NT2/D1 (cell line): ENCODE measurements around the gene GALNT1.

ENCODE experiments used
- DNase-seq: peaks from one replicate; pipeline ENCODE4 v3.0.0-alpha.2; 2011; ENCODE audit warnings: low read depth, low spot score
- H3K27me3 ChIP-seq: 2 replicates; pipeline ENCODE4 v1.6.0; 2011; ENCODE audit warnings: mild to moderate bottlenecking; ENCODE audit not compliant: insufficient read length, insufficient read depth
- H3K36me3 ChIP-seq: 2 replicates; pipeline ENCODE4 v1.6.1; 2011; ENCODE audit warnings: mild to moderate bottlenecking, low read length, mixed read lengths; ENCODE audit not compliant: insufficient read depth, insufficient read length
- H3K4me1 ChIP-seq: 2 replicates; pipeline ENCODE4 v1.5.1; 2011; ENCODE audit not compliant: insufficient read depth, insufficient read length
- H3K4me3 ChIP-seq: 2 replicates; pipeline ENCODE4 v1.5.1; 2011; ENCODE audit warnings: low read depth; ENCODE audit not compliant: insufficient read length
- H3K9ac ChIP-seq: 2 replicates; pipeline ENCODE4 v1.6.0; 2011; ENCODE audit warnings: low read depth; ENCODE audit not compliant: insufficient read length
- H3K9me3 ChIP-seq: 2 replicates; pipeline ENCODE4 v1.5.1; 2011; ENCODE audit warnings: mild to moderate bottlenecking, low read length; ENCODE audit not compliant: insufficient read depth
- SUZ12 ChIP-seq: IDR thresholded peaks from 2 replicates; pipeline ENCODE4 v1.6.1; 2011; ENCODE audit not compliant: insufficient read length, insufficient read depth; ENCODE audit errors: extremely low read depth
- YY1 ChIP-seq: IDR thresholded peaks from 2 replicates; pipeline ENCODE4 v1.6.1; 2011; ENCODE audit not compliant: insufficient read length, insufficient read depth
- ZNF274 ChIP-seq: IDR thresholded peaks from 2 replicates; pipeline ENCODE4 v1.6.1; 2011; ENCODE audit warnings: mild to moderate bottlenecking, low read depth, low read length

GALNT1 gene

GRCh38 chr18:35710581-35710980, 129.0 kb downstream of the GALNT1 start:
- TF ChIP-seq YY1: no peak
- TF ChIP-seq SUZ12: no peak
- TF ChIP-seq ZNF274: no peak
- H3K36me3 ChIP-seq: peaks cover 15% of the 10 kb centered on the region
- DNase-seq: no peak

DNA sequence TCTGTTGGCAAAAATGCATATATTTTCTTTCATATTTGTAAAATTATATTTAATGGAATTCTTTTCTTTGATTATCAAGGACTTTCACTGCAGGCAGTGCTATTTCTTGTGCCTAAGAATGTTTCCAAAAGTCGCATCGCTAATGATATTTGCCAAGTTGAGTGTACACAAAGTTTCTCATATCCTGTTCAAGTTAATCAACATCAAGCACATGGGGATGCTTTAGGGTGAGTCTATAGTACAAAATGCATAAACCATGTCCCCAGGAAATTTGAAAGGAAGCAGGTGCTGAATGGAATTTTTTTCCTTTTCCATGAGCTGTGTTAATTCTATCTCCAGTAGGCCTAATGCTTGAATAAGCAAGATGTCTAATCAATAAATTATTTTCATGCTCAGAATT, 129.7 kb downstream of the GALNT1 start:
- H3K4me1 ChIP-seq: peaks cover 4% of the 10 kb centered on the region
- no peaks in the 10 kb centered on the region for H3K9me3 ChIP-seq
- no peak overlapping the region for H3K9ac ChIP-seq
- TF ChIP-seq SUZ12 (no peak), YY1 (no peak), ZNF274 (no peak)
- H3K4me3 ChIP-seq: no peak overlapping the region
- H3K36me3 ChIP-seq: peaks cover 12% of the 10 kb centered on the region
- no peaks in the 10 kb centered on the region for H3K27me3 ChIP-seq
- DNase-seq: no peak

More at GRCh38 chr18:35710581-35710980, 129.0 kb downstream of the GALNT1 start:
- Histone ChIP-seq H3K4me3 (no peak overlapping the region), H3K4me1 (peaks cover 4% of the 10 kb centered on the region), H3K27me3 (no peaks in the 10 kb centered on the region), H3K9me3 (no peaks in the 10 kb centered on the region), H3K9ac (no peak overlapping the region)

DNA sequence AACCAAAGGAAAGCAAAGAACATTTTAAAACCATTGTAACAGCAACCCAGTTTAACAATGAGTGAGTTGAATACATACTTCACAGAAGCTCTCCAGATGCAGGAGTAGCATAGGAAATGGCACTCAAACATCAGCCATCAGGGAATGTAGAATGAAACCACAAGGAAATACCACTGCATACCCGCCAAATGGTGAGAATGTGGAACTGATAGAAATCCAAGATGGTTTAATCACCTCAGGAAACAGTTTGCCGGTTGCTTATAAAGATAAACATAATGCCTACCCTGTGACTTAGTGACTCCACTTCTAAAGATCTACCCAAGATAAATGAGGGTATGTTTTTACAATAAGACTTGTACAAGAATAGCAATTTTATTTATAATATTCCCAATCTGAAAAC, 132.0 kb downstream of the GALNT1 start:
- TF ChIP-seq SUZ12 (no peak), YY1 (no peak), ZNF274 (no peak)
- H3K9me3 ChIP-seq: peaks cover 3% of the 10 kb centered on the region
- DNase-seq: no peak
- peaks cover 12% of the 10 kb centered on the region for H3K36me3 ChIP-seq
- H3K4me3 ChIP-seq: no peak overlapping the region
- H3K9ac ChIP-seq: no peak overlapping the region
- H3K4me1 ChIP-seq: no peaks in the 10 kb centered on the region
- H3K27me3 ChIP-seq: no peaks in the 10 kb centered on the region

DNA sequence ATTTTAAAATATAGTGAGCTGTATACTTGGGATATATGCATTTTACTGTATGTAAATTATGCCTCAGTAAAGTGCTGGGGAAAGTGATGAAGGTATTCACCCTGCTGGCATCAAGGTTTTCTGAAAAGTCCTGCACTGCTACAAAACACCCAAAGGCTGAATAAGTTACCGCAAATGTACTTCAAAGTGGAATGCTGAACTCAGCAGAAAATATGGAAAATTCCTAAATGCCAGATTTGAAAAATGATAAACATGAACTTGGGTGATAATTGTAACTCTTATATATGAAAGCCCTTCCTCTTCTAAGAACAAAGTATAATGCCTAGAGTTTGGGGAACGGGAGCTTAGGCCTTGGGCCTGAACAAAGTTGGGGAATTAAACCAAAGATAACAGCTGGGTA, 133.0 kb downstream of the GALNT1 start:
- TF ChIP-seq ZNF274 (no peak), SUZ12 (no peak), YY1 (no peak)
- Histone ChIP-seq H3K36me3 (peaks cover 10% of the 10 kb centered on the region), H3K9ac (no peak overlapping the region), H3K27me3 (no peaks in the 10 kb centered on the region), H3K9me3 (peaks cover 10% of the 10 kb centered on the region), H3K4me3 (no peak overlapping the region), H3K4me1 (no peaks in the 10 kb centered on the region)
- DNase-seq: no peak

- Histone ChIP-seq H3K9me3 (peaks cover 10% of the 10 kb centered on the region), H3K36me3 (peaks cover 5% of the 10 kb centered on the region), H3K9ac (no peak overlapping the region), H3K4me1 (no peaks in the 10 kb centered on the region), H3K27me3 (no peaks in the 10 kb centered on the region), H3K4me3 (no peak overlapping the region)
- no peak for DNase-seq
- TF ChIP-seq ZNF274 (no peak), YY1 (no peak), SUZ12 (no peak)
Observed at GRCh38 chr18:35715139-35715538, 133.6 kb downstream of the GALNT1 start.

- no peak for TF ChIP-seq YY1
- no peak for TF ChIP-seq SUZ12
- TF ChIP-seq ZNF274: no peak
- no peaks in the 10 kb centered on the region for H3K27me3 ChIP-seq
- no peak overlapping the region for H3K9ac ChIP-seq
- H3K9me3 ChIP-seq: peaks cover 10% of the 10 kb centered on the region
- no peak overlapping the region for H3K4me3 ChIP-seq
- no peaks in the 10 kb centered on the region for H3K36me3 ChIP-seq
- H3K4me1 ChIP-seq: no peaks in the 10 kb centered on the region
- DNase-seq: no peak
Observed at GRCh38 chr18:35716169-35716831, 134.8 kb downstream of the GALNT1 start.

GRCh38 chr18:35717182-35717581, 135.6 kb downstream of the GALNT1 start:
- H3K27me3 ChIP-seq: no peaks in the 10 kb centered on the region
- no peaks in the 10 kb centered on the region for H3K36me3 ChIP-seq
- H3K4me1 ChIP-seq: no peaks in the 10 kb centered on the region
- peaks cover 10% of the 10 kb centered on the region for H3K9me3 ChIP-seq
- DNase-seq: no peak
- TF ChIP-seq ZNF274 (no peak), YY1 (no peak), SUZ12 (no peak)
- no peak overlapping the region for H3K4me3 ChIP-seq
- H3K9ac ChIP-seq: no peak overlapping the region
